GM18508 (cell line): ENCODE data around the gene TPM3.
"Not testable (repeated sequence)": the region's sequence is repeated elsewhere in the genome, so short reads cannot be mapped to it uniquely, and the experiment has no call there.

Experiments used
- ATAC-seq: cut with Tn5 transposase; IDR thresholded peaks from one replicate; pipeline ENCODE4 v1.9.1; 2021; ENCODE audit warnings: moderate number of reproducible peaks; ENCODE audit not compliant: insufficient read depth, unreplicated experiment

The TPM3 gene

GRCh38 chr1:154191990-154192461 lies at the start of gene TPM3:
Gene TPM3 (minus strand): TSS chr1:154192100. CDS start chr1:154192018, 82 bp downstream.
- ATAC-seq = no peak

- ATAC-seq = no peak
These were observed 48.5 kb upstream of the TPM3 start for GRCh38 chr1:154240294-154240833.

- ATAC-seq = no peak
These were observed 47.6 kb upstream of the TPM3 start for GRCh38 chr1:154239491-154239890.

GRCh38 chr1:154237880-154238506 lies 46.1 kb upstream of the TPM3 start:
- ATAC-seq = no peak

GRCh38 chr1:154237435-154237834 lies 45.5 kb upstream of the TPM3 start:
- no peak for ATAC-seq

GRCh38 chr1:154236855-154237254 lies 45.0 kb upstream of the TPM3 start:
- ATAC-seq = no peak

GRCh38 chr1:154233127-154233526 lies 41.2 kb upstream of the TPM3 start:
- ATAC-seq = not testable (repeated sequence)

- ATAC-seq = not testable (repeated sequence)
These were observed 39.2 kb upstream of the TPM3 start for GRCh38 chr1:154231112-154231511.

GRCh38 chr1:154225370-154225769 lies 33.5 kb upstream of the TPM3 start:
- no peak for ATAC-seq

- ATAC-seq = no peak
These were observed 31.7 kb upstream of the TPM3 start for GRCh38 chr1:154223621-154224020.

GRCh38 chr1:154222918-154223317 lies 31.0 kb upstream of the TPM3 start:
- ATAC-seq = no peak

- no peak for ATAC-seq
These were observed 30.6 kb upstream of the TPM3 start for GRCh38 chr1:154222518-154222917.

- ATAC-seq = no peak
These were observed 29.5 kb upstream of the TPM3 start for GRCh38 chr1:154221278-154222001.

GRCh38 chr1:154220970-154221277 lies 29.0 kb upstream of the TPM3 start:
- ATAC-seq = no peak

GRCh38 chr1:154220071-154220969 lies 28.4 kb upstream of the TPM3 start, which contains the start of gene UBAP2L:
Gene UBAP2L (plus strand): TSS chr1:154220955. CDS start chr1:154225124, 4,169 bp downstream.
- peak; percentile 45 for ATAC-seq

GRCh38 chr1:154219541-154219940 lies 27.6 kb upstream of the TPM3 start:
- ATAC-seq = no peak

- no peak for ATAC-seq
These were observed 26.6 kb upstream of the TPM3 start for GRCh38 chr1:154218545-154218944.

- no peak for ATAC-seq
These were observed 21.4 kb upstream of the TPM3 start for GRCh38 chr1:154213274-154213673.

GRCh38 chr1:154212083-154212482 lies 20.2 kb upstream of the TPM3 start:
- no peak for ATAC-seq

- no peak for ATAC-seq
These were observed 16.9 kb upstream of the TPM3 start for GRCh38 chr1:154208677-154209388.
